ENCODE data around the gene SPON2.

SPON2 gene

GRCh38 chr4:1201851-1202525 is 29.6 kb upstream of the SPON2 start:
- no peak for TF ChIP-seq CTCF (IDR thresholded peaks at IDR 0.05)

DNA sequence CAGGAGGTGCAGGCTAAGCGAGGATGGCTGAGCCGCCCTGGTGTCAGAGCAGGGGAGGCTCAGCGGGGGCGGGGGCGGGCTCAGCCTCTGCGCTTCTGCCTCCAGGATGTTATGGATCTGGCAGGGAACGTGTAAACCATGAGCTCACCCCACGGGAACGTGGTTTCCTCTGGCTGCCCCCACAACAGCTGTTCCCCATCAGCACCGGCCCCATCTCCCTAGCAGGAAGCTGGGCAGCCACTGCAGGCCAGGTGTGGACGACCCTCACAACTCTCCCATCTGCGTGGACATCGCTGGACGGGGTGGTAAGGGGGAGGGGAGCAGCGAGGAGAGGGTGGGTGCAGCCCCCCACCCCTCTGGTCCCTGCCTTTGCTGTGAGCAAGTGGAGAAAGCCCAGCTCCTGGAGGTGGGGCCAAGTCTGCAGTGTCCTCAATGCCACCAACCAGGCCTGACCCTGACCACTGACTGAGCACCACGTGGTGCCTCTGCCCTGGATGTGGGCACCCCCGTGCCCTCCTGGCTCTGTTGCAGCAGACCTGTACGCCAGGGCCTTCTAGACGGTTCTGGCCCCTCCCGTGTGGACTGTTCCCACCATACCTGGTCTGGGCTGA is 28.1 kb upstream of the SPON2 start:
- no peak for TF ChIP-seq CTCF (IDR thresholded peaks at IDR 0.05)

GRCh38 chr4:1199556-1200331 is 27.4 kb upstream of the SPON2 start:
- no peak for TF ChIP-seq CTCF (IDR thresholded peaks at IDR 0.05)

- TF ChIP-seq CTCF (IDR thresholded peaks at IDR 0.05): no peak
Observed at GRCh38 chr4:1198098-1198844, 25.9 kb upstream of the SPON2 start.

DNA sequence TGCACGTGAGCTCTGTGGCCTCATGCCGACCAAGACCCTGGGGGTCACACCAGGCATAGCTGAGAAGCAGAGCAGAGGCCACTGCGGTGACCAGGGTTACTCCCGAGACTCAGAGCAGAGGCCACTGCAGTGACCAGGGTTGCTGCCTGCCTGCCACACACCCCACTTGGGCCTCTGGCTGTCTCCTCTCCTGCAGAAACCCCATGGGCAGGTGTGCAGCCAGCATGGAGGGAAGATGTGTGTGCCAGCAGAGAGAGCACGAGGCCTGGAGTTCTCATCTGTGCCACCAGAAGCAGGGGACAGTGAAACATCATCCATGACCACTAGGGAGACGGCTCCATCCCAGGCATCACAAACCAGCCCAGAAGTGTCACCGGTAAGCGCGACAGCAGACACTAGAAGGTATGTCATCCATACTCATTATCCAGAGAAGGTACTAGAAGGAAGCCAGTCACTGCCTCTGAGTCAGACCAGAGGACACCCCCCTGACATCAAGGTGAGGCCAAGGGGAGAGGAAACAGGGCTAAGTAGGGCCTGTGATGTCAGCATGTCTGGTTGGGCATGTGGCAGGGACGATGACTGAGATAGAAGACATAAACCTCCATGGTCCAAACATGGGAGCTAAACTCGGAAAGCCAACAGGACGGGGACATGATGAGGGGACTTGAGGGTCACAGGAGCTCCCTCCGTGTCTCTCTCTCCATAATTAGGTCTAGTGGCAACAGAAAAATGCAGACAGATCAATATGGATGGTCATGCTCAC is 24.2 kb upstream of the SPON2 start:
- TF ChIP-seq CTCF (IDR thresholded peaks at IDR 0.05): no peak

DNA sequence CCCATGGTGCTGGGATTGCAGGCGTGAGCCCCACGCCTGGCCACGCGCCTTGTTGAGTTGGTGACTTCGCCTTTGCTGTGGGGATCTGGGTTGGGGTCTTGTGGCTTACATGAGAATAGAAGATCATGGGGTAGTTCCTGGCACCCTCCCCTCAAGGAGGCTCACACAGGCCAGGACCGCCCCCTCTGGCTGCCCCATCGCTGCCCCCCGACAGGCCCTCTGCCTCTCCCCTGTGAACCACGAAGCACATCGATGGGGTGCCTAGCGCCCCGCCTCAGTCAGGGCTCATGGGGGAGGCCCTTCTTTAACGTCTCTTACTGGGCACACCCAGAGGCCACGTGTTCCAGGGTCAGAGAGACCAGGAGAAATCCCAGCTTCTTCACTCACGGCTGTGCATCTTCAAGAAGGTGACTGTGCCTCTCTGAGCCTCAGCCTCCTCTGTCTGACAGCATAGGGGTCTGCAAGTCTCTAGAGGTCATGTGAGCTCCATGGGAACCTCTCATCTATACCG is 23.6 kb upstream of the SPON2 start:
- TF ChIP-seq CTCF (IDR thresholded peaks at IDR 0.05): no peak
